ENCODE results near the gene CPEB1.

- TF ChIP-seq CTCF (conservative IDR thresholded peaks at IDR 0.05) = no peak
- TF ChIP-seq ZFX (IDR thresholded peaks at IDR 0.05) = no peak
These were observed 115.4 kb downstream of the CPEB1 start for GRCh38 chr15:82531496-82532382.

Data from C4-2B (cell line).